UCSD-AML1 (cell line): ENCODE data around the gene CD300LD.
A peak's percentile ranks its signal among the peaks of the same experiment; 100 is the strongest.

ENCODE experiments used
- DNase-seq: peaks from one replicate; lab custom pipeline; 2025; ENCODE audit not compliant: unreplicated experiment; lab: John Stamatoyannopoulos, UW

Gene CD300LD

GRCh38 chr17:74607221-74607620 lies 15.1 kb upstream of the CD300LD start:
- DNase-seq = no peak

GRCh38 chr17:74606050-74606449 lies 14.0 kb upstream of the CD300LD start:
- DNase-seq = no peak

GRCh38 chr17:74605361-74605760 lies 13.3 kb upstream of the CD300LD start:
- DNase-seq = no peak

- no peak for DNase-seq
Observed at GRCh38 chr17:74604761-74605160, 12.7 kb upstream of the CD300LD start.

- no peak for DNase-seq
Observed at GRCh38 chr17:74604200-74604599, 12.1 kb upstream of the CD300LD start.

GRCh38 chr17:74603746-74604145 lies 11.7 kb upstream of the CD300LD start:
- no peak for DNase-seq

GRCh38 chr17:74603037-74603635 lies 11.1 kb upstream of the CD300LD start:
- peak; percentile 52 for DNase-seq

- peak; percentile 36 for DNase-seq
Observed at GRCh38 chr17:74601944-74602572, 10.0 kb upstream of the CD300LD start.

- DNase-seq = no peak
Observed at GRCh38 chr17:74599448-74599939, 7.4 kb upstream of the CD300LD start.

- DNase-seq = no peak
Observed at GRCh38 chr17:74599023-74599399, 6.9 kb upstream of the CD300LD start.

GRCh38 chr17:74598346-74599022 lies 6.4 kb upstream of the CD300LD start:
- no peak for DNase-seq

GRCh38 chr17:74597069-74597790 lies 5.1 kb upstream of the CD300LD start:
- no peak for DNase-seq

- no peak for DNase-seq
Observed at GRCh38 chr17:74595037-74595750, 3.1 kb upstream of the CD300LD start.

GRCh38 chr17:74591503-74591902 lies 580 bp downstream of the CD300LD start:
- no peak for DNase-seq

GRCh38 chr17:74585711-74586110 lies 6.4 kb downstream of the CD300LD start:
- DNase-seq = no peak

- no peak for DNase-seq
Observed at GRCh38 chr17:74584292-74585060, 7.6 kb downstream of the CD300LD start.

- DNase-seq = no peak
Observed at GRCh38 chr17:74582633-74583032, 9.4 kb downstream of the CD300LD start.

- peak; percentile 62 for DNase-seq
Observed at GRCh38 chr17:74579900-74580299, 12.2 kb downstream of the CD300LD start.

- DNase-seq = no peak
Observed at GRCh38 chr17:74578979-74579378, 13.1 kb downstream of the CD300LD start.

GRCh38 chr17:74574489-74575142 lies 17.5 kb downstream of the CD300LD start:
- no peak for DNase-seq
